H1 (cell line): Measurements from ENCODE around the gene PHGDH. TPM values are rescaled to one million over a fixed set of nuclear protein-coding genes. Genes with fewer than 3 reads are reported as not detected.
A peak's percentile ranks its signal among the peaks of the same experiment; 100 is the strongest.

Experiments used
- BACH1 ChIP-seq: IDR thresholded peaks from 2 replicates; pipeline ENCODE4 v1.6.1; 2012; ENCODE audit warnings: low read length, improper control_type of control experiment
- CBX8 ChIP-seq: fragments of 300-800, 300-1000 bp; sonication (generic); IDR thresholded peaks from 2 replicates; pipeline ENCODE4 v1.7.1; 2016; ENCODE audit warnings: low read depth, low read length, borderline replicate concordance
- CHD2 ChIP-seq: IDR thresholded peaks from 2 replicates; pipeline ENCODE4 v1.6.1; 2012; ENCODE audit warnings: low read length, improper control_type of control experiment
- CTBP2 ChIP-seq: IDR thresholded peaks from 2 replicates; pipeline ENCODE4 v1.7.0; 2011; ENCODE audit warnings: borderline replicate concordance, mild to moderate bottlenecking, moderate library complexity, mixed read lengths, low read length; ENCODE audit not compliant: insufficient read depth, insufficient read length
- EP300 ChIP-seq, 2 experiments: IDR thresholded peaks; 1 replicate in 1 of 2; 2 replicates in 1 of 2; pipeline ENCODE4 v1.6.1; 2011 to 2012; ENCODE audit warnings: low read depth in 2 of 2, low read length in 2 of 2, mild to moderate bottlenecking in 2 of 2, borderline replicate concordance in 1 of 2, inconsistent platforms in 1 of 2, moderate library complexity in 1 of 2
- GTF2F1 ChIP-seq: IDR thresholded peaks from 2 replicates; pipeline ENCODE4 v1.6.1; 2012; ENCODE audit warnings: low read depth, low read length, improper control_type of control experiment, borderline replicate concordance
- HDAC2 ChIP-seq, 2 experiments: fragments of 300-600 bp in 1 of 2; sonication (generic) in 1 of 2; IDR thresholded peaks; 2 replicates each; pipeline ENCODE4 v1.6.1; 2011 to 2012; ENCODE audit warnings: low read depth in 2 of 2, low read length in 2 of 2, mild to moderate bottlenecking in 2 of 2, moderate library complexity in 2 of 2, borderline replicate concordance in 1 of 2, inconsistent platforms in 1 of 2
- JUN ChIP-seq: IDR thresholded peaks from 2 replicates; pipeline ENCODE4 v1.6.1; 2011; ENCODE audit warnings: low read depth, mild to moderate bottlenecking, improper control_type of control experiment, low read length
- KDM1A ChIP-seq: fragments of 200-600, 300-600 bp; sonication (generic); IDR thresholded peaks from 2 replicates; pipeline ENCODE4 v1.7.1; 2016; ENCODE audit warnings: mild to moderate bottlenecking, low read length, borderline replicate concordance
- KDM5A ChIP-seq: fragments of 200-600 bp; IDR thresholded peaks from 2 replicates; pipeline ENCODE4 v1.7.1; 2012; ENCODE audit warnings: mild to moderate bottlenecking, low read length, inconsistent platforms, mixed read lengths
- PHF8 ChIP-seq: fragments of 200-600 bp; sonication (generic); conservative IDR thresholded peaks from 2 replicates; pipeline ENCODE4 v1.7.1; 2012; ENCODE audit warnings: low read depth, mild to moderate bottlenecking, inconsistent platforms, low read length, moderate library complexity
- POLR2A ChIP-seq, 2 experiments: IDR thresholded peaks; 1 replicate in 1 of 2; 2 replicates in 1 of 2; pipeline ENCODE4 v1.6.1; 2011; ENCODE audit warnings: low read depth in 2 of 2, low read length in 2 of 2, mild to moderate bottlenecking in 2 of 2; ENCODE audit errors: control extremely low read depth in 1 of 2
- POLR2AphosphoS5 ChIP-seq: IDR thresholded peaks from 2 replicates; pipeline ENCODE4 v1.6.1; 2011; ENCODE audit warnings: low read depth, low read length
- RAD21 ChIP-seq, 2 experiments: IDR thresholded peaks in 1 of 2; conservative IDR thresholded peaks in 1 of 2; 2 replicates each; pipeline ENCODE4 v1.6.1; 2011; ENCODE audit warnings: low read depth in 2 of 2, low read length in 2 of 2, improper control_type of control experiment in 1 of 2, inconsistent platforms in 1 of 2, mild to moderate bottlenecking in 1 of 2, moderate library complexity in 1 of 2
- RFX5 ChIP-seq: IDR thresholded peaks from 2 replicates; pipeline ENCODE4 v1.6.1; 2011; ENCODE audit warnings: low read depth, low read length, improper control_type of control experiment, borderline replicate concordance
- SIX5 ChIP-seq: IDR thresholded peaks from 2 replicates; pipeline ENCODE4 v1.6.1; 2011; ENCODE audit warnings: mild to moderate bottlenecking, low read depth, low read length
- SP1 ChIP-seq: IDR thresholded peaks from 2 replicates; pipeline ENCODE4 v1.6.1; 2011; ENCODE audit warnings: low read depth, low read length
- SP4 ChIP-seq: IDR thresholded peaks from 2 replicates; pipeline ENCODE4 v1.6.1; 2012; ENCODE audit warnings: low read length, inconsistent platforms
- SUZ12 ChIP-seq: fragments of 200-600 bp; sonication (generic); IDR thresholded peaks from 2 replicates; pipeline ENCODE4 v1.6.1; 2012; ENCODE audit warnings: mild to moderate bottlenecking, inconsistent platforms, low read length, moderate library complexity, mixed read lengths
- polyA plus RNA-seq, 7 experiments: library from polyadenylated mRNA; depleted of rRNA in 3 of 7; stranded (reverse) in 5 of 7; unstranded in 2 of 7; fragments of >200 nt in 5 of 7; fragments of 200-250 nt in 2 of 7; gene quantifications; 1 replicate in 5 of 7; 2 replicates in 1 of 7; 4 replicates in 1 of 7; pipeline versions ENCODE4 v1.2.1 to v1.2.3, GENCODE V29; 2011 to 2013; ENCODE audit warnings: missing spikeins in 2 of 7, mixed read lengths in 2 of 7
- total RNA-seq: library from RNA; stranded (reverse); fragmentation: NEBNext Ultra II Directional; extraction: Animal tissue kit (Norgen Biotek cat#: 25700); gene quantifications from 2 replicates; pipeline ENCODE4 v1.2.1, GENCODE V29; 2021
- TF ChIP-seq, protein P1 (sequence below): IDR thresholded peaks from 2 replicates; pipeline ENCODE4 v1.6.1; 2012; ENCODE audit warnings: low read length, inconsistent platforms
- TF ChIP-seq, protein P2 (sequence below): IDR thresholded peaks from 2 replicates; pipeline ENCODE4 v1.6.1; 2012; ENCODE audit warnings: inconsistent platforms
- TF ChIP-seq, protein P3 (sequence below): IDR thresholded peaks from 2 replicates; pipeline ENCODE4 v1.6.1; 2011; ENCODE audit warnings: low read depth, mild to moderate bottlenecking, low read length; ENCODE audit not compliant: insufficient read depth

The PHGDH gene
- total and polyA plus RNA-seq, 2 of the 8 experiments (the other 6 are each of a cell fraction or from before 2014, with no cell fraction given), result 358 to 687 TPM

DNA sequence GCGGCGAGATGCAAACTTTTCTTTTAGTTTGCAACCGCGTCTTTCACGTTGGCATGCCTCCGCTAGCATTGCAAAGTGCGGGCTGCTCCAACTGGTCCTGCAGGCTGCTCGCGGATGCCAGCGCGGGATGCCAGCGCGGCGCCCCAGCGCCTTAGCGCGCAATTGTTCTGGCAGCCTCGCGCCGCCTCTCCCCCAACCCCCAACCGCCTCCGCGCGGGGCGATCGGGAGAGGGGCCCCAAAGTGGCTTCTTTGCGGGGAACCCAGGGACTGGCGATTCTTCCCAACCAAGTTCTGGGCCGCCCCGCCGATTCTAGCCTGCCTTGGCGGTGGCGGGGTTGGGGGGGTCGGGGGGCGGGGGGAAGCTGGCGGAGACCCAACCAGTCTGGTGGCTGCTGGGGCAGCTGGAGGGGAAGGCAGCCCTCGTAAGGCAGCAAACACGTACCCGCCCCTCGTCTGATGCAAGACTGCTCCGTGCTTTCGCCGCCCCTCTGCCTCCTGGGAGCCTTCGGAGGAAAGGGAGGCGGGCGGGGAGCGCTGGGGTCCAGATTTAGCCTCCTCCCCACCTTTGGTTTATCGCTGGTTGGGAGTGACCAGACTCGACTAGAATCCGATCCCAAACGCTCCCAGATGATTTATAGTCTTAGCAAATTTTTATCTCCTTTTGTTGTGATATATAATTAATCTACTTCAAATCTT is 756 bp downstream of the PHGDH start (continued):
- TF ChIP-seq HDAC2 (IDR thresholded peaks at IDR 0.05; ENCODE audit: borderline replicate concordance in 1 of 2, low read depth in 2 of 2, low read length in 2 of 2), result no peak; a peak in 1 of 4 replicates
- no peak for TF ChIP-seq CHD2
- no peak for TF ChIP-seq BACH1
- TF ChIP-seq GTF2F1, result peak; percentile 62; the same call in 1 of the 2 replicates
- peak; percentile 88 for TF ChIP-seq POLR2AphosphoS5
- no peak for TF ChIP-seq SP1
- TF ChIP-seq, protein P1, sequence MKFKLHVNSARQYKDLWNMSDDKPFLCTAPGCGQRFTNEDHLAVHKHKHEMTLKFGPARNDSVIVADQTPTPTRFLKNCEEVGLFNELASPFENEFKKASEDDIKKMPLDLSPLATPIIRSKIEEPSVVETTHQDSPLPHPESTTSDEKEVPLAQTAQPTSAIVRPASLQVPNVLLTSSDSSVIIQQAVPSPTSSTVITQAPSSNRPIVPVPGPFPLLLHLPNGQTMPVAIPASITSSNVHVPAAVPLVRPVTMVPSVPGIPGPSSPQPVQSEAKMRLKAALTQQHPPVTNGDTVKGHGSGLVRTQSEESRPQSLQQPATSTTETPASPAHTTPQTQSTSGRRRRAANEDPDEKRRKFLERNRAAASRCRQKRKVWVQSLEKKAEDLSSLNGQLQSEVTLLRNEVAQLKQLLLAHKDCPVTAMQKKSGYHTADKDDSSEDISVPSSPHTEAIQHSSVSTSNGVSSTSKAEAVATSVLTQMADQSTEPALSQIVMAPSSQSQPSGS, result no peak
- no peak for TF ChIP-seq RAD21 (IDR thresholded peaks at IDR 0.05 in 1 of 2, conservative IDR thresholded peaks at IDR 0.05 in 1 of 2; ENCODE audit: low read depth in 2 of 2, low read length in 2 of 2)
- no peak for TF ChIP-seq SP4
- TF ChIP-seq CBX8, result no peak
- TF ChIP-seq SUZ12, result no peak
- TF ChIP-seq, protein P2, sequence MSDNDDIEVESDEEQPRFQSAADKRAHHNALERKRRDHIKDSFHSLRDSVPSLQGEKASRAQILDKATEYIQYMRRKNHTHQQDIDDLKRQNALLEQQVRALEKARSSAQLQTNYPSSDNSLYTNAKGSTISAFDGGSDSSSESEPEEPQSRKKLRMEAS, result no peak
- TF ChIP-seq, protein P3, sequence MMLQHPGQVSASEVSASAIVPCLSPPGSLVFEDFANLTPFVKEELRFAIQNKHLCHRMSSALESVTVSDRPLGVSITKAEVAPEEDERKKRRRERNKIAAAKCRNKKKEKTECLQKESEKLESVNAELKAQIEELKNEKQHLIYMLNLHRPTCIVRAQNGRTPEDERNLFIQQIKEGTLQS, result no peak
- no peak for TF ChIP-seq RFX5
- peak; percentile 82 to 86 for TF ChIP-seq POLR2A (IDR thresholded peaks at IDR 0.05; ENCODE audit: control extremely low read depth in 1 of 2, low read depth in 2 of 2, low read length in 2 of 2)
- no peak for TF ChIP-seq EP300 (IDR thresholded peaks at IDR 0.05; ENCODE audit: borderline replicate concordance in 1 of 2, low read depth in 2 of 2, low read length in 2 of 2)
- no peak for TF ChIP-seq JUN
- no peak for TF ChIP-seq SIX5
- TF ChIP-seq KDM1A, result no peak
- TF ChIP-seq CTBP2, result no peak
- no peak for TF ChIP-seq KDM5A
- TF ChIP-seq PHF8, result 0 out of 2 replicates have a peak, but pooled peaks have one; percentile 17
